Fibroblast of skin of right quadriceps (primary cell): ENCODE data around the gene SLC25A11.

ENCODE experiments used
- DNase-seq: peaks from one replicate; pipeline ENCODE4 v3.0.0-alpha.2; 2013

The SLC25A11 gene

DNA sequence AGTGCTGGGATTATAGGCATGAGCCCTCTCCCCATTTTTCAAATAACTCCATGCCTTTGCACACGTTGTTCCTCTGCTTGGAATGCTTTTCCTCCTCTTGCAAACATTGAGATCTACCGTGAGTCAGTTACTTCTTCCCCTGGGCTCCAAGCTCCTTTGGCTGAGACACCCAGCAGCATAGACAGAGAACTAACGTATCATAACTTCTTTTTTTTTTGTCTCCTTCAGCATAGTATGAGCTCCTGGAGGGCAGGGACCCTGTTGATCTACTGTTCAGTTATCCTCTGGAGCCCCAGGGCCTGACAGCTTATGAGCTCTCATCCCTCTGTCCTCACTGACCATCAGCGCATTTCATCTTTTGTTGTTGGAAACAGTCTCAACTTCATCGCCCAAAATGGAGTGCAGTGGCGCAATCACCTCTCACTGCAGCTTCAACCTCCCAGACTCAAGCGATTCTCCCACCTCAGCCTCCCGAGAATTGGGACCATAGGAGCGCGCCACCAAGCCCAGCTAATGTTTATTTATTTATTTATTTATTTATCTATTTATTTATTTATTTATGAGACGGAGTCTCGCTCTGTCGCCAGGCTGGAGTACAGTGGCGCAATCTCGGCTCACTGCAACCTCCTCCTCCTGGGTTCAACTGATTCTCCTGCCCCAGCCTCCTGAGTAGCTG is 25.6 kb upstream of the SLC25A11 start:
- DNase-seq = no peak

DNA sequence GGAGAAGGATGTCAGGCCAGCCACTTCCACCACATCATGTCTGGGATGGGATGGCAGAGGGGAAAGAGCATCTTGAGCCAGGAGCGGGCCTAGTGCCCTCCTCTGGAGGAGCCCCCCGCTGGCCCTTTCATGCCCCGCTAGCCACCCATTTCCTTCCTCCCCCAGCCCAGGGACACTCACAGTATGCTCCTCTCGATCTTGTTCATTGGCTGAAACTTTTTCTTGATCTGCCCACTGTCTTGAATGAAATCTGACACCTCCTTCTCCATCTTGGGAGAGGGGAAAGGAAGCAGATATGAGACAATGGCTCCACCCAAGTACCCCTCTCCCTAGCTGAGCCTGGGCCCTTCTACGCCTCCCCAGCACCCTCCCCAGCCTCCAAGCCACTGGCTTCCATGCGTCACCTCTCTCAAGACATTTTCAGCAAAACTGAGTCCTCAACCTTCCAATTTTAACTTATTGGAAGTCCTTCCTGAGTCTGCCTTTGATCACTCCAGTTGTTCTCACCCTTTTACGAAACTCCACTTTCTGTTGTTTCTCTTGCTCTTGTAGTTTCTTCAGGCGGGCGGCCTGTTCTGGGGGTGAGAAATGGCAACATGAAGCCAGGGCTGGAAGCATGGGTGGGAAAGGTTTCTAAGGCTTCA is 20.6 kb upstream of the SLC25A11 start:
- no peak for DNase-seq

DNA sequence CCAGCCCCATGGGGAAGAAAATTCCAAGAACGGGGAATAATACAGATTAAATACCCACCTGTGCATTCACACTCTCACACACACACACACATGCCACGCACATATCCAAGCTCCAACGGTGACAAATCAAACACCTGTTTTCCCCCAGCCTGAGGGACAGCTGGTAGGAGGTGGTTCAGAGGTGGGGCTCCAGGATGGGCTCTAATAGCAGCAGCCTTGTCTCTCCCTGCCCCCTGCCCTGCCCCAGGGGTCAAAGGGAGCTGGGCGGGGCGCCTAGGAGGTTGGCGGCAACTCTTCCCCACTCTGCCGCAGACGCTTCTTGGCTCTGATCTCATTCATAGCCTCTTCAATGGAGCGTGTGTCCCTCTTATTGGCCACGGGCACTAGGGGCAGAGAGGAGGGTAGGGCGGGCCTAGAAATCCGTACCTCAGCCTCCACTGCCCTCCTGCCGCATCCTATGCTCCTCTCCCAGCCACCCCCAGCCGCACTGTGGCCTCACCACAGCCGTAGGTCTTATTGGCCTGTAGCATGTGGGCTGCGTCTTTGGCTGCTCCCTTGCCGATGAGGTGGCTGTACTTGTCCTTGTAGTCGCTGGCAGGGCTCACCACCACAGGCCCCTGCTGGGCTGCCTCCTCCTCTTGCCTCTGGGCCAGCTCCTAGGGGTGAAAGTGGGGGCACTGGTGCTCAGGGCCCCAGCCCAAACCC is 19.6 kb upstream of the SLC25A11 start:
- no peak for DNase-seq

DNA sequence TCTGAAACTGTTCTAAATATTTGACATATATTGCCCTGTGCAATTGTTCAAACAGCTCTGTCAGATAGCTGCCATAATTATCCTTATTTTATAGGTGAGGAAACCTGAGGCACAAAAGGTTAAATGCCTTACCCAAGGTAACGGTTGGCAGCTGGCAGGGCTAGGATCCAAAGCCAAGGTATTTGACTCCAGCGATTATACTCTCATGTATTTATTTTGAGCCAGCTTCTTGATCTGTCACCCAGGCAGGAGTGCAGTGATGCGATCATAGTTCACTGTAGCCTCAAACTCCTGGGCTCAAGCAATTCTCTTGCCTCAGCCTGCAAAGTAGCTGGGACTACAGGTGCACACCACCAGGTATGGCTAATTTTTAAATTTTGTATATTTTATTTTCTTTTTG is 18.3 kb upstream of the SLC25A11 start:
- DNase-seq = no peak

DNA sequence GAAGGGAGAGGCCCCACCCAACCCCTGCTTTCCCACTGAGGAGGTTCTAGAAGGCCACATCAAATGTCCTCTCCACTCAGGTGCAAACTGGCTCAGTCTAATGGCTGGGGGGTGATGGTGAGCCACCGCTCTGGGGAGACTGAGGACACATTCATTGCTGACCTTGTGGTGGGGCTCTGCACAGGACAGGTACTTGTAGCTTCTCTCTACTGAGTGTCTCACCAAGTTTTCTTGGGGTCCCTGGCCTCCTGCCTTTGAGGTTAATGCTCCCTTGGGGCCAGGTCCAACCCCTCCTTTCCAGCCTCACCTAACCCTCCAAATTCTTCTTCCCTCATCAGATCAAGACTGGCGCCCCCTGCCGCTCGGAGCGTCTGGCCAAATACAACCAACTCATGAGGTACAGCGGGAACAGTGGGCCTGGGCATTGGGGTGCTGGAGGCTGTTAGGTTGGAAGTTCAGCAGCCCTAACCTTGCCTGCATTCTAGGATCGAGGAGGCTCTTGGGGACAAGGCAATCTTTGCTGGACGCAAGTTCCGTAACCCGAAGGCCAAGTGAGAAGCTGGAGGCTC is 16.7 kb upstream of the SLC25A11 start:
- DNase-seq = no peak

DNA sequence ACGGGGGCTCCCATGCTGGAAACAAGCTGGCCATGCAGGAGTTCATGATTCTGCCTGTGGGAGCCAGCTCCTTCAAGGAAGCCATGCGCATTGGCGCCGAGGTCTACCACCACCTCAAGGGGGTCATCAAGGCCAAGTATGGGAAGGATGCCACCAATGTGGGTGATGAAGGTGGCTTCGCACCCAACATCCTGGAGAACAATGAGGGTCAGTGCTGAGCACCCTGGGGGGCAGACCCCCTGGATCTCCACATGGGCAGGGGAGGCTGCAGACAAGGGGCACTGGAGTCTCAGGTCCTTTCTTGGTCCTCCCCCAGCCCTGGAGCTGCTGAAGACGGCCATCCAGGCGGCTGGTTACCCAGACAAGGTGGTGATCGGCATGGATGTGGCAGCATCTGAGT is 15.2 kb upstream of the SLC25A11 start:
- no peak for DNase-seq

DNA sequence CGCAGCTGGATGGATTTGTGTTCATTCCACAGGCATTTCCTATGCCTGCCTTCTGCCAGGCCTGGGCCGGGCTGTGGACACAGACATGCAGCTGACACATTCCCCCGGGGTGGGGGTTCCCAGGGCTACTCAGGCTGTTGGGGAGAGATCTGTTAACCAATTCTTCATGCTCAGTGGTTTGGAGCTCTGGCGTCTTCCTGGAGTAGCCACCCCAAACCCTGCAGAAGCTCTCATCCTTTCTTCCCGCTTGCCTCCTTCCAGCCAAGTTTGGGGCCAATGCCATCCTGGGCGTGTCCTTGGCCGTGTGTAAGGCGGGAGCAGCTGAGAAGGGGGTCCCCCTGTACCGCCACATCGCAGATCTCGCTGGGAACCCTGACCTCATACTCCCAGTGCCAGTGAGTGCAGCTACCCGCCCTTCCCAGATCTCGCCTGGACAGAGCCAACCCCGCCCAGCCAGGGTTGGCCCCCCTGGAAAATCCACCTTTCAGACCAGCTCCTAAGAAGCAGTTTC is 13.7 kb upstream of the SLC25A11 start:
- DNase-seq = peak; percentile 46

DNA sequence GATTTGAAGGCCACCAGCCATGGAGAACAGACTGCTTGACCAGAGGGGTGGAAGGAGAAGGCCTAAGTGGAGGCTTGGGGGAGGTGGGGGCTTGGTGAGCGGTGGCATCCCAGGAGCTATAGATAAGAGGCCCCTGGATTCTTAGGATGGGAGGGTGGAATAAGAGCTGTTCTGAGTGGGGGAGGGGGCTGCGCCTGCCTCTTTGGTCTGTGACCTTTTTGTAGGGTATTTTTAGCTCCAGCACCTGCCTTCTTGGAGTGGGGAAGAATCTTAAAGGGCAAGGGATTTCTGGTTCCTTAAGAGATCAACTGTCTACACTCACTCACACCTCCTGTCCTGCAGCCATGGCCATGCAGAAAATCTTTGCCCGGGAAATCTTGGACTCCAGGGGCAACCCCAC is 11.6 kb upstream of the SLC25A11 start:
- DNase-seq = no peak

DNA sequence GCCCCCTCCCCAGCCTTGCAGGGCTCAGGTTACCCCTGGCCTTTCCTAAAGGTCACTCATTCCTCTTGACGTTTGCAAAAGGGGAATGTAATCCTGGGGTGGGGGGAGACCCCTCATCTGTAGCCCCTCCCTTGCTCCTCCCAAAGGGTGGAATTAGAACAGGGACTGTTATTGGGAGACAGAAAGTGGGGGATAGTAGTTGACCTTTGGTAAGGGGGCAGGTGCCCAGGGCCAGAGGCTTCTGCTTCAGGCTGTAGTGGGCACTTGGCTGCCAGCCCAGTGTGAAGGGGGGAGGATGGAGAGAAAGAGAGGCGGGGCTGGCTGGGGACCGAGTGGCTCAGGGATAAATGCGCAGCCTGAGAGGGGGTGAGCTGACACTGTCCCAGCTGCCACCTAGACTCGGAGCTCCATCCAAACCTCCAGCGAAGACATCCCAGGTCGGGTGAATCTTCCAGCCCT is 10.9 kb upstream of the SLC25A11 start, which contains the start of gene ENO3:
Gene ENO3 (plus strand): TSS at position 374 of the 459 bp plus-strand sequence. CDS start 711 bp downstream, outside the sequence.
- DNase-seq = no peak

DNA sequence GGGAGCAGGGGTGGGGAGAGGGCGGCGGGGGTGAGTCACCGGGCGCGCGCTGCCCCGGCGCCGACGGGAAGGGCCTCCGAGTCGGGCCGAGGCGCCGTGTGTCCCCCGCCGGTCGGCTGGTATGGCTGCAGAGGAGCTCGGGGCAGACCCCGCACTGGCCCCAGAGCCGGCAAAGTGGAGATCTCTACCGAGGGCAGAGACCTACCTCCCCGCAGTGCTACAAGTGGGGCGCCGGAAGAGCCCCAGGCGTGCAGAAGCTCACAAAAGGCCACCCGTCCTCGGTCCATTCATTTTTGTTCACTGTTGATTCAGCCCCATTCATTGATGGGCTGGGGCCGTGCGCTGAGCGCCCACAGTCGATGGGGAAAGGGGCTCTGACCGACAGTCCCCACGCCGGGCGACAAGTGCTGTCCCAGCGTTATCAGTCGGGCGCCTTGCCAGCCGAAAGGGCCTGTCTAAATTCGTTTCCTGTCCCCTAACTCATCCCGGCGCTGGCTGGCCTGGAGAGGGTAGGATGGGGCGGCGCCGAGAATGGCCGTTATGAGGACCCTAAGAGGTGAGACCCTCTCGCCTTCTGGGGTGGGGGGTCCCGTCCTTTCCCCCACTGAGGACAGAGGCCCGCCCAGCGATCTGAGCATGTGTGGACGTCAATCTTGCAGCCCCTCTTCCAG is 10.4 kb upstream of the SLC25A11 start:
- DNase-seq = no peak

DNA sequence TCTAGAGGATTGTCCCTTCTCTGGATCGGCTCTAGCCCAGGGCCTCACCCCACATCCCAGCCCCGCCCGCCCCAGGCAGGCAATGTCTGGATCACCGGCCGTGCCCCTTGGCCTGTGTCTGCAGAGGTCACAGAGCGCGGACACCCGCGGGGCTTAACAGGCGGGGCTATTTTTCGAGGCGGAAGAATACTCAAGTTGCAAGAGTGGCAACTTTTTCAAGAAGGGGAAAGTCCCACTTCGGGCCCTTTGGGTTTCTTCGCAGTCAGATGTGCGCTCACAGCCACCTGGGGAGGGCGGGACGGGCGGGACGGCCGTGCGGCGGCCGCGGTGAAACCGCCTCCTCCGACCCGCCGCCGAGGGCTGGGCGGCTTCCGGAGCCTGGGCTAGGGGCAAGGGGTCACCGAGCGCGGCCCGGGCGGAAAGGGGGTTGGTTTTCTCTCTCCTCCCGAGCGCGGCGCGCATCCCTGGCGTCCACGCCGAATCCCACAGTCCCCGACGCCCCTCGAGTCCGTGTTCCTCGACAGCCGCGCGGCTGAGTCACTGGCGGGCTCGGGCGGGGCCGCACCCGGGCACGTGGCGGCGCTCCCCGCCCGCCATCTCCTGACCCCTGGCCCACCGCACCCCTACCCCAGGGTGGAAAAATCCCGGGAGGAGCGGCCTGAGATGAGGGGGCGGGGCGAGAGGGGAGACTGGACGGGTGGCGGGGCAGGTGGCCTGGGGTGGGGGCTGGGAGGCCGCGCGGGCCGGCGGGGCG is 9.7 kb upstream of the SLC25A11 start:
- peak; percentile 72 for DNase-seq

DNA sequence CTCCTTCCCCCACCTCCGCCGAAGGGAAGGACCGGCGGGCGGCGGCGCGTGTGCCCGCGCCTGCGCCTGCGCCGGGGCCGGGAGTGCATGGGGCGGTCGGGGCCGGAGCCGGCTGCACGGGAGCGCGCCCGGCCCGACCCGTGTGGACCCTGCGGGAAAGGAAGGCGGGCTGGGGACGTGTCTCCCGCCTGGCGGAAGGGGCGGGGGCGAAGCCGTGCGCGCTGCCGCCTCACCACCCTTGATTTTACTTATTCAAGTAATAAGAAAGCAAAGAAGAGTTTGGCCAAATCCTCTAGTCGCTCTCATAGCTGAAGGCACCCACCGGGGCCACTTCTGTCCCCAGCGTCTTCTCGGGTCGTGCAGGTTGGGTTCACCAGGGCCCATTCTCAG is 9.1 kb upstream of the SLC25A11 start:
- peak; percentile 93 for DNase-seq

DNA sequence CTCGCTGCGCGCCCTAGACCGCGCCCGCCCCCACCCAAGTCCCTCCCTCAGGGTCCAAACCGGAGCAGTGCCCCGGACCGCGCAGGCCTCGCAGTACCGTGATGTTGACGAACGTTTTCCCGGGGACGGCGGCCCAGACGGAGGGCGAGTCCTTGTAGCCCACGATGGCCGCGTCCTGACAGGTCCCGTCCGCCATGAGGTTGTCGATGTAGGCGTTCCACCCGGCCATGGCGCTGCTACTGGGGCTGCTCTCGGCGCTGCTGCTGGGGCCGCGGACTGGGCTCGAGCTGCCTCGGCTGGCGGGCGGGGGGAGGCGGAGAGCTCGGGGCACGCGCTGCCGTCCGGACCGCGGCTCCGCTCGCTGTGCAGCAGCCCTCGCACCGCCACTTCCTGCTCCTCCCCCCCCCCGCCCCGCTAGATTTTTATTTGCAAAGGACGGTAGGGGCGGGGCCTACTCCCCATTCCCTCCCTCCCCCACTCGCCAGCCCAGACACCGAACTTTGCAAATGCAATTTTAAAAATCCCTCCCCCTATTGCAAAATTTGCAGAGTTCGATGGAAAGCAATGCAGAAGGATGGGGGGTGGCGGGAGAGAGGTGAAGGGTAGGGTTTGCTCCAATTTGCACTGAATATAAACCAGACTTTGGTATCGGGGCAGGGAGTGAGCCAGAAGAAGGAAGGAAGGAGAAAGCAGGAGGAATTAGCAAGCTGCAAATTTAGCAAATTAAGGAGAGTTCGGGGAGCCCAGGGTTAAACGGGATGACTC is 8.5 kb upstream of the SLC25A11 start, which contains the start of gene PFN1:
Gene PFN1 (minus strand): TSS at position 365 of the 765 bp plus-strand sequence. CDS start 136 bp downstream, at position 229.
- DNase-seq = peak; percentile 96

DNA sequence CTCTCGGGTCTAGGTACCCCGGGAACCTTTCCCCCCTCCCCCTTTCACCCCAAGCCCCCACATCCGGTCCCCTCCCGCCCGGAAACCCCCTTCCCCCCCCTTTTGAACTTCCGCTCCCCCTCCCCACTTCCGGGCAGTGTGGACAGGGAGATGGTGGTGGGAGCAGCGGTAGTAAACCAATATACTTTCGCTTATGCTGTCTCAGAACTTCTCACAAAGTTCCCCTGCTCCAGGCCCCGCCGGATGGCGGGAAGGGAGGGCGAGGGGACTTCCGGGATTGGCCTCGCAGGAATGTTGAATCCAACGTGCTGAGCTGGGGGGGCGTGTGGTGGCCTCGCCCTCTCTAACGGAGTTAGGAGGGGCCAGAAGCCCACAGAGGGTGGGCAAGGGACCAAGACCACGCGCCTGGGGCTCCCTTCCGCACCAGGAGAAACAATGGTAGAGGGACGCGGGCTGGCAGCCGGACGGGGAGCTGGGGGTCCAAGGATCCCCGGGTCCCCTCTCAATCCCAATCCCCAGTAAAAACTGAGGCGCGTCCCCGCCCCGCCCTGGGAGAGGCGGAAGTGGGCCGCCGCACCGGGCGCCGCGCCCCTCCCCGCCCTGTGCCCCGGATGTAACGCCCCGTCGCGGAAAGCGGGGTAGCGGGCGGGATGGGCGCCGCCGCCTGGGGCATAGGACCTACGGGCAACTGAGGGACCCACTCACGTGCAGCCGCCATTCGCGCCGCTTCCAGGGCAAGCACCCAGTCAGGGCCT is 7.7 kb upstream of the SLC25A11 start:
- peak; percentile 62 for DNase-seq

DNA sequence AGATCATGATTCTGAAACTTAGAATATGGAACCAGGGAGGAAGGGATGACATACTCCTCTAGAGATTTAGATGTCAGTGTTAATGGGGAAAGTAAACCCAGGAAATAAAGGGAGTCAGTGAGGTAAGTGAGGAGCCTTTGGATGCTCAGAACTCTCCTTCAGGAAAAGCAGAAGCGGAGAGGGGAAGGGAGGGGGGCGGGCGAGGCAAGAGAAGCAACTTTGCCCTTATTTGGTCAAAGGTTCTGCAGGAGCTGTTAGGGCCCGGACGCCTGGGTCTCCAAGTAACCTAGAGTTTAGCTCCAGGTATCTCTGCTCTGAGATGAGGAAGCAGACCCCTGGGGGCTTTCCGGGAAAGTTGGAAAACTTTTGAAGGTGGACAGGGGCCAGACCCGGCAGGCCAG is 7.2 kb upstream of the SLC25A11 start:
- DNase-seq = no peak

DNA sequence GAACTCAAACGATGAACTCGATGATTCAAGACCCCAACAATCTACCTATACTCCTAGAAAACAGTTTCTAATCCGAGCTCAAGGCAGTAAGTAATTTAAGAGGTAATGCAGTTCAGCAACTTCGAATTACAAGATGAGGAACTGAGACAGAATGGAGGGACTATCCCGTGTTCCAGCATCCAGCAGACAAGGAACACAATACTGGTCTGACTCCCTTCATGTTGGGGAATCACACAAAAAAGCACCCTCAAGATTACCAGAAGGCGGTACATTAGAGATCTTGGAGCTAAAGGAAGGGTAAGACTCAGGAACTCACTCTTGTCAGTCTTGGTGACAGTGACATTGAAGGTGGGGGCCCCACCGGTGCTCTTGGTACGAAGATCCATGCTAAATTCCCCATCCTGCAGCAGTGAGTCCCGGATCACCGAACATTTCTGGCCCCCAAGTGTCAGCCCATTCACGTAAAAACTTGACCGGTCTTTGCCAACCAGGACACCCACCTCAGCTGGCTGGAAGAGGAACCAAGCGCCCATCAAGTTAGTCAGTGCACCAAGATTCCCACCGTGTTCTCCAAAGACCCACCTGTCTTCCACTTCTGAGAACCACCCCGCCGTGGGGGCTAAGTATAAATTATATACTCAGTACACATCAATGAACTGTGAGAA is 6.6 kb upstream of the SLC25A11 start:
- no peak for DNase-seq

DNA sequence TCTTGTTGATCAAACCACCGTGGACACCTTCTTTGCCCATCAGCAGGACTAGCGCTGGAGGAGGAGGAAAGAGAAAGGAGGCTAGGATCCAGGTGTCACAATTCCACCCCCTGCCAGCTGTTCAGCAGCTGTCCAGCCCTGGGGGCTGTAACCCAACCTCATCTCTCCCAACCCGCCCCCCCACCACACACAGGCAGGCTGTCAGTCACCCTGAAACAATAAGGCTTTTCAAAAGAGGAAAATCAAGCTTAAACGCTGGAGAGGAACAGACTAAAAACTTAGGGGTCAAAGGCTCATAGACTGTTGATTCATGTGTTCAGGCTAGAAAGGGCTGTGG is 6.1 kb upstream of the SLC25A11 start:
- no peak for DNase-seq

DNA sequence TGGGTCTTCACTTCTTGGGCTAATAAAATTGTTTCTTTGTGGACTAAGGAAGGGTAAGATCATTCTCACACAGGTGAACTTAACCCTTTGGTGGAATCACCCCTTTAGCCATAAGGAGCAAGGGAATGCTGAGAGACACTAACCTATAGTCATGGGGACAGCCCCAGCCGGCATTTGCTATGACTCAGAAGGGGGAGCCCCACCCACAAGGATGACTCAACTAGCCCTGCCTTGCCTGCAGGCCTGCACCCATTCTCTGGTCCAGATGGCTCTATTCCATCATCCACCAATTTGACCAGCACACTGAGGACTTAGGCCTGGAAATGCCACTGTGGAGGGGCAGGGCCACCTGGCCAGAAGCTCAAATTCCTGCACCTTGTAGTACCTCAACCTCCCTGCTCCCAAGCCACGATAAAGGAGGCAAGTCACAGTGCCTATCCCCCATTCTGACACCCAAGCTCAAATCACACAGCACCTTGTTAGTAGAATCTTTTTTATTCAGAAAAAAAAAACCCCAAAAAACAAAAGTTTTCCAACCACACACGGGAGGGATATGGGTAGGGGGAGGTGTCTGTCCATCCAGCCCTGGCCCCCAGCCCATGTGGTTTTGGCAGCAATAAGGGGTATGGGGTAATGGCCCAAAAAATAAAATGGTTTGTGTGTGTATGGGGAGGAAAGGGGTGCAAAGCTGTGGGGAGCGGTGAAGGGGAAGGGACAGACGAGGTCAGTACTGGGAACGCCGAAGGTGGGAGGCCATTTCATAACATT is 5.5 kb upstream of the SLC25A11 start:
- DNase-seq = peak; percentile 88

DNA sequence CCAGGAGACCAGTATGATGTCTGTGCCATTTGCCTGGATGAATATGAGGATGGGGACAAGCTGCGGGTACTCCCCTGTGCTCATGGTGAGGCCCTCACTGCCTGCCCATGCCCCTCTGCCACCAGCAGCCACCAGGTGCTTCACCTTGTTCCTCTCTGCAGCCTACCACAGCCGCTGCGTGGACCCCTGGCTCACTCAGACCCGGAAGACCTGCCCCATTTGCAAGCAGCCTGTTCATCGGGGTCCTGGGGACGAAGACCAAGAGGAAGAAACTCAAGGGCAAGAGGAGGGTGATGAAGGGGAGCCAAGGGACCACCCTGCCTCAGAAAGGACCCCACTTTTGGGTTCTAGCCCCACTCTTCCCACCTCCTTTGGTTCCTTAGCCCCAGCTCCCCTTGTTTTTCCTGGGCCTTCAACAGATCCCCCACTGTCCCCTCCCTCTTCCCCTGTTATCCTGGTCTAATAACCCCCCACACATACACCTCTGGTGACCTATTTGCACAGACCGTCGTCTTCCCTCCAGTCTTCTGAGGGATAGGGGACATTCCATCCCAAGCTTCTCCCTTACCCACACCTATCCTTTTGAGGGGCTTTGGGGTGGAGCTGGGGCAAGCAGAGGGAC is 4.8 kb upstream of the SLC25A11 start:
- DNase-seq = no peak
